NCI-H1092 (cell line): ENCODE measurements around the gene VGLL1.
A peak's percentile ranks its signal among the peaks of the same experiment; 100 is the strongest.

Source experiments
- DNase-seq: peaks from one replicate; lab custom pipeline; 2025; lab: John Stamatoyannopoulos, UW

The VGLL1 gene, protein sequence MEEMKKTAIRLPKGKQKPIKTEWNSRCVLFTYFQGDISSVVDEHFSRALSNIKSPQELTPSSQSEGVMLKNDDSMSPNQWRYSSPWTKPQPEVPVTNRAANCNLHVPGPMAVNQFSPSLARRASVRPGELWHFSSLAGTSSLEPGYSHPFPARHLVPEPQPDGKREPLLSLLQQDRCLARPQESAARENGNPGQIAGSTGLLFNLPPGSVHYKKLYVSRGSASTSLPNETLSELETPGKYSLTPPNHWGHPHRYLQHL

GRCh38 chrX:136531951-136532350 lies at the start of gene VGLL1:
Gene VGLL1 (plus strand): TSS chrX:136532215. CDS start chrX:136536021, 3,806 bp downstream.
- no peak for DNase-seq

- no peak for DNase-seq
Observed at GRCh38 chrX:136487647-136488046, 44.4 kb upstream of the VGLL1 start, which contains the start of gene BRS3. Gene BRS3 (plus strand): TSS chrX:136487947. CDS start chrX:136488115, 168 bp downstream.

DNA sequence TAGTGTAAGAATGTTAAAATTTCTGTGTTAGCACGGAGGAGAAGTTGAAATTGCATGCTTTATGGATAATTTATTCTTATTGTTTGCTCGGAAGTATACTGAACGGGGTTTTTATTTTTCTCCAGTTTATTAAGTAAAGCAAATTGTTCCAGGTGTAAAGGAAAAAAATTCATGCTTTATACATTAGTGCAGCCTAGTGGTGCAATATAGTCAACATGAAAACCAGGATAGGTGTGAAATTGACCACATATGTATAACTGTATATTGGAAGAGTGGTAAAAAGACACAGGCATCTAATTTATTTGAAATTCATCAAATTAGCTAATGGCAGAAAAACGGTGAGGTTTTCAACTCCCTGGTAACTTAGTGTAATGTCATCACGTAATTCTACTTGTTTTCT lies 43.3 kb upstream of the VGLL1 start:
- no peak for DNase-seq

DNA sequence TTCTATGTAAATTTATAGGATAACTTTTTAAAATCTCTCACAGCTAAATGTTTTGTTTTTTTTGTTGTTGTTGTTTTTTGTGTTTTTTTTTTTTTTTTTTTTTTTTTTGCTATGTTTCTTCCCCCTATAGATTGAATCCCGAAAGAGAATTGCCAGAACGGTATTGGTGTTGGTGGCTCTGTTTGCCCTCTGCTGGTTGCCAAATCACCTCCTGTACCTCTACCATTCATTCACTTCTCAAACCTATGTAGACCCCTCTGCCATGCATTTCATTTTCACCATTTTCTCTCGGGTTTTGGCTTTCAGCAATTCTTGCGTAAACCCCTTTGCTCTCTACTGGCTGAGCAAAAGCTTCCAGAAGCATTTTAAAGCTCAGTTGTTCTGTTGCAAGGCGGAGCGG lies 40.2 kb upstream of the VGLL1 start:
- no peak for DNase-seq

- no peak for DNase-seq
Observed at GRCh38 chrX:136493011-136493410, 39.0 kb upstream of the VGLL1 start.

- DNase-seq, result no peak
Observed at GRCh38 chrX:136495043-136495442, 37.0 kb upstream of the VGLL1 start.

DNA sequence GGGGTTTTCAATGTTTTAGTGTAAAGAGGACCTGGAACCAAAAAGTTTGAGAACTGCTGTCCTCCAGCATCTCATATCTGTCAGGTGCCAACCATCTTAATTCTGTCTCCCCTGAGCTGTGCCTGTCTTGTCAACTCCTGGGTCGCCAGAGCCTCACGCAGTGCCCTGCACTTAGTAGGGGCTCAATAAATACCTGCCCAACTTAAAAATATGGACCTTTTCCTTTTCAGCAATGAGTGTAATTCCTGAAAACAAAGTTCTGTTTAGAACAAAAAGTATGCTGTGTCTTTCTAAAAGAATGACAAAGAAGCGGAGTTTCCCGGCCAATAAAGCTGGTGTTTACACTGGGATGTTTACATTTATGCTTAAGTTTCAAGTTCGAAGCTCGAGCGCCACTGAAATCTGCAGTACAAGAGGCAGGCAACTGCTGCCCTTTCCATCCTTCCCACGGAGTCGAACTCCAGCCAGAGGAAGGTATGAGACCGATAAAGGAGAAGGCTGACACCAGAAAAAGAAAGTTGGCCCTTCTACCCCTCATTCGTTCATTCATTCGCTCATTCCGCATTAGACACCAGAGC lies 35.7 kb upstream of the VGLL1 start:
- peak; percentile 36 for DNase-seq

DNA sequence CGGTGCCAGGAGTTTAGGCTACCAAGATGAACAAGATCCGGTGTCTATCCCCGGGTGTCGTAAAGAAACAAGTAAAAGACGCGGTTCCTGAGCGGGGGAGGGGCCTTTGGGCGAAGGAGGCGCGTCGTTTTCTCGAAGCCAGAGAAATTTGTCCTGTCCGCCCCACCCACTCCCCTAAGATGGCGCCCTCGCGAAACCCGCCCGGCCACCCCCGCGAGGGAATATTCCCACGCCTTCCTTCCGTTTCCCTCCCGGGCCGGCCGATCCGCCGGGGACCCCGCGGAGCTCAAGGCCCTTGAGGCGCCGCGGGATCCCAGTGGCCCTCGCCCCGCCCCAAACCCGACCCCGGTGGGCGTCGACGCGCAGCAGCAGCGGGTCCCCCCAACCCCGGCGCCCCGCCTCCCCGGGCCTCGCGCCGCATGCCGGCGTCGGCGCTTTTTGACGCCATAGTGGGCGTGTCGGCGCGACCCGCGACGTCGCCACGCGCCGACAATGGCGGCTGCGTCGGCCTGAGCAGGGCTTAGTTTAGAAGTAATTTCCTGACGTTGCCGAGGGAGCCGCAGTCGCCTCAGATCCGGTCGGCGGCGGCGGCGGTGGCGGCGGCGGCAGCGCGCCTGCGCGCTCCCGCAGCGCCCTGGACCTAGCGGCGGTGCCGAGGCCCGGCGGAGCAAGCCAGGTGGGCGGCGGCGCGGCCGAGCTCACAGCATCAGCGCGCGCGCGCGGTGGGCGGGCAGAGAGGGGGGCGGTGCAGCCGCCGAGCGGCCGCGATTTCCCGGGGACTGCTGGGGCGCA lies 35.1 kb upstream of the VGLL1 start:
- peak; percentile 87 for DNase-seq

GRCh38 chrX:136497556-136498052 lies 34.4 kb upstream of the VGLL1 start, which contains the start of gene HTATSF1:
Gene HTATSF1 (plus strand): TSS chrX:136497592. CDS start chrX:136497685, 93 bp downstream.
- no peak for DNase-seq

DNA sequence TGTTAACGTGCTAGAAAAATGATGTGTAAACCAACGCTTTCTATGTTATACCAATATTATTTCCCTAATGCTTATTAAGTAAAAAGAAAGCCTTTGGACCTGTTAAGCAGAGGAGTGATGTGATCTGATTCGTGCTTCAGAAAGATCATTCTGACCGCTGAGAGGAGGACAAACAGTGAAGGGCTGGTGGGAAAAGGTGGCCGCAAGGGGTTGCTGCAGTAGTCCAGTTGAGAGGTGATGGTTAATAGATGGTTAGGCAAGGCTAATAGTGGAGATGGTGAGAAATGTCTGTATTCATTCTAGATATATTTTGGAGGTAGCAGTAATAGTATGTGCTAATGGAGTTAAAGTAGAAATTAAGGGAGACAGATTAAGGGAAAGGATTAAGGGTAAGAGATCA lies 12.9 kb upstream of the VGLL1 start:
- no peak for DNase-seq

GRCh38 chrX:136523770-136524169 lies 8.2 kb upstream of the VGLL1 start:
- DNase-seq, result no peak

DNA sequence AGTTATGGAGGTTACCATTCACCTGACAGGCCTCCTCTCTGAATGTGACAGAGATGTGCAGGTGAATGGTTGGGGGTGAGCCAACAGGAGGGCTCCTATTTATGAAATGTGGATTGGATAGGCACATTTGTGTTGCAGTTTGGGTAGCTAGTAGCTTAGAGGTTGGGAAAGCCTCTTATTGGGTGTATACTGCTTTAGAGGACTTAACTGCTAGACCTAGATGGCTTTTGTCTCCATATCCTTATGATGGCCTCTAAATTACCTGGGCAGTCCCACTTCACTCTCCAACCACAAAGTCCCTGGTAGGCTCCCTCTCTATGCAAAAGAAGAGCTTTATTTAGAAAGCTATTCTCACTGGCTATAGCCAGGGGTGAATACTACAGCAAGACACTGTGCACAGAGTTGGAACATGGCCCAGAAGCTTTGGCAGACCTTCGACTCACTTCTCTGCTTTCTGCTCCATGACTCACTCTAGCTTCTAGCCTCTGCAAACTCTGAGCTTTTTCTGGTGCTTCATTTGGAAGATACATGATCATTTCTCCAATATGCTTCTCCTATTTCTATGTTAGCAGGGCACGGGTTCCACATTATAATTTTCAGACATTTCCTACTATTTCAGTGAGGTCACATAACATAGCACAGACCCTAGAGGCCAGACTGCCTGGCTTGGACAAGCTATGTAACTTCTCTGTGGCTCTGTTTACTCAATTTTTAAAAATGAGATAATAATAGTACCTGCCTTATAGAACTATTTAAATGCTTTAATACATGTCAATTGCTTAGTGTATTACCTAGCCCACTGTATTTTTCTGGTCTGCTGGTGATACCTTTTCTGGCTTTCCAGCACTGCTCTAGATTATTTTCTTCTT lies 6.0 kb upstream of the VGLL1 start:
- peak; percentile 36 for DNase-seq

- no peak for DNase-seq
Observed at GRCh38 chrX:136528645-136529315, 3.2 kb upstream of the VGLL1 start.

DNA sequence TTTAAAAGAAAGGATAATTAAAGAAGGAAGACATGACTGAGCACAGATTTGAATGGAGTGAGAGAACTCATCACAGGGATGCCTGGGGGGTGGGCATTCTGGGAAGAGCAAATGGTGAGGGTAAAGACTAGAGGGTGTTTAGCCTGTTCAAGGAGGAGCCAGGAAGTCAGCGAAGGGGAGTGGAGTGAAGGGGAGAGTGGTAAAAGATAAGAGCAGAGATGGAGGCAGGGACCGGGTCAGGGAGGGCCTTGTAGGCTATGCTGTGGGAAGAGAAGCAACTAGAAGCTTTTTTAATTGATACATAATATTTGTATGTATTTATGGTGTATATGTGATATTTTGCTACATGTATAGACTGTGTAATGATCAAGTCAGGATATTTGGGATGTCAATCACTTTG lies 2.2 kb upstream of the VGLL1 start:
- DNase-seq, result no peak

GRCh38 chrX:136534131-136534530 lies 2.1 kb downstream of the VGLL1 start:
- no peak for DNase-seq

DNA sequence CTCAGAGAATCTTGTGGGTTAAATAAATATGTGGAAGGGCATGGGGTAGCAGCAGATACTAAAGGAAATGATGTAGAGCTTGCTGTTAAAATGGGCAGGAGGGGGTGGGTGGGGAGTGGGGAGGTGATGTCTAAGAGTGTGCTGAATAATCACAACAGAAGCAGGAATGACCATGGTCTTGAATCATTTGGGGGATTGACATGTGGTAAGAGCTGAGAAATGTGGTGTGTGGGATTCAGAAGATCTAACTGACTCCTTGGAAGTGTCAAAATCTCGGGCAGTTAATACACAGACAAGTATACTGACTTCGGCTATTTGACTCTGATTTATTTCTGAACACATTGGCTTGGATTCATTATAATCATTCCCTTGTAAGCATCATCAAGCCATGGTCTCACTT lies 6.8 kb downstream of the VGLL1 start:
- DNase-seq, result no peak

DNA sequence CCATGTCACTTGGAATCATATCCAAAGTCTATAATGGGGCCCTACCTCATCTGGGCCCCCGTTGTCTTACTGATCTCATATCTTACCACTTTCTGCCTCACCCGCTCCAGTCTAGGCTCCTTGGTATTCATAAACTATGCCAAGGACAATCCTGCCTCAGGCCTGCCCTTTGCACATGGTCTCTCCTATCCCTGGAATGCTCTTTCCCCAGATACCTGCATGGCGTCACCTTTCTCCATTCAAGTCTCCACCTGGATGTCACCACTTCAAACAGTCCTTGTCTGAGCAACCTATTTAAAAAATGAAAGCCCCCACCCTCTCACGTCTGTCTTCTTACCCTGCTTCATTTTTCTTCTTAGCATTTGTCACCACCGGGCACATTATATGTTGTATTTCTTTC lies 8.2 kb downstream of the VGLL1 start:
- no peak for DNase-seq

- no peak for DNase-seq
Observed at GRCh38 chrX:136541294-136541693, 9.3 kb downstream of the VGLL1 start.

GRCh38 chrX:136542281-136542680 lies 10.3 kb downstream of the VGLL1 start:
- no peak for DNase-seq

GRCh38 chrX:136546371-136546781 lies 14.4 kb downstream of the VGLL1 start:
- no peak for DNase-seq

- DNase-seq, result no peak
Observed at GRCh38 chrX:136549226-136549625, 17.2 kb downstream of the VGLL1 start.
